Activated CD8-positive, alpha-beta memory T cell treated with anti-CD3 and anti-CD28 coated beads, Interleukin-2, amount 10 ng/mL, durations not matched to agents 7 days and 5 days (primary cell): Measurements from ENCODE around the gene SNX14. TPM values are rescaled to one million over a fixed set of nuclear protein-coding genes. Genes with fewer than 3 reads are reported as not detected.
"Not testable (repeated sequence)": the region's sequence is repeated elsewhere in the genome, so short reads cannot be mapped to it uniquely, and the experiment has no call there.

Experiments used
- ATAC-seq: fragments of 150-1000 bp; cut with Tn5 transposase; one replicate; pipeline ENCODE4 v1.10.0; 2021; ENCODE audit warnings: moderate library complexity
- CTCF ChIA-PET: fragments of 350-600 bp; sonication (Branson Sonifier 250); formaldehyde crosslinking; loops from one replicate; lab custom pipeline; 2021; ENCODE audit warnings: antibody characterized with exemption; lab: Charles Lee
- DNase-seq: peaks from one replicate; pipeline ENCODE4 v3.0.0-alpha.2; 2020
- H3K27ac Mint-ChIP-seq: one replicate; pipeline ENCODE4 v1.8.0; 2021; ENCODE audit warnings: mild to moderate bottlenecking, mixed read lengths
- H3K27me3 Mint-ChIP-seq: one replicate; pipeline ENCODE4 v1.8.0; 2021; ENCODE audit warnings: mixed read lengths
- H3K36me3 Mint-ChIP-seq: one replicate; pipeline ENCODE4 v1.8.0; 2021; ENCODE audit warnings: mild to moderate bottlenecking, mixed read lengths
- H3K4me1 Mint-ChIP-seq: one replicate; pipeline ENCODE4 v1.8.0; 2021; ENCODE audit warnings: mixed read lengths
- H3K4me3 Mint-ChIP-seq: one replicate; pipeline ENCODE4 v1.8.0; 2021; ENCODE audit warnings: mild to moderate bottlenecking, moderate library complexity, mixed read lengths
- H3K9me3 Mint-ChIP-seq: one replicate; pipeline ENCODE4 v1.8.0; 2022; ENCODE audit warnings: low read depth, mixed read lengths
- total RNA-seq, 2 experiments: library from RNA; stranded (reverse); gene quantifications; one replicate each; pipeline ENCODE4 v1.2.3, GENCODE V29; 2021

The SNX14 gene, protein sequence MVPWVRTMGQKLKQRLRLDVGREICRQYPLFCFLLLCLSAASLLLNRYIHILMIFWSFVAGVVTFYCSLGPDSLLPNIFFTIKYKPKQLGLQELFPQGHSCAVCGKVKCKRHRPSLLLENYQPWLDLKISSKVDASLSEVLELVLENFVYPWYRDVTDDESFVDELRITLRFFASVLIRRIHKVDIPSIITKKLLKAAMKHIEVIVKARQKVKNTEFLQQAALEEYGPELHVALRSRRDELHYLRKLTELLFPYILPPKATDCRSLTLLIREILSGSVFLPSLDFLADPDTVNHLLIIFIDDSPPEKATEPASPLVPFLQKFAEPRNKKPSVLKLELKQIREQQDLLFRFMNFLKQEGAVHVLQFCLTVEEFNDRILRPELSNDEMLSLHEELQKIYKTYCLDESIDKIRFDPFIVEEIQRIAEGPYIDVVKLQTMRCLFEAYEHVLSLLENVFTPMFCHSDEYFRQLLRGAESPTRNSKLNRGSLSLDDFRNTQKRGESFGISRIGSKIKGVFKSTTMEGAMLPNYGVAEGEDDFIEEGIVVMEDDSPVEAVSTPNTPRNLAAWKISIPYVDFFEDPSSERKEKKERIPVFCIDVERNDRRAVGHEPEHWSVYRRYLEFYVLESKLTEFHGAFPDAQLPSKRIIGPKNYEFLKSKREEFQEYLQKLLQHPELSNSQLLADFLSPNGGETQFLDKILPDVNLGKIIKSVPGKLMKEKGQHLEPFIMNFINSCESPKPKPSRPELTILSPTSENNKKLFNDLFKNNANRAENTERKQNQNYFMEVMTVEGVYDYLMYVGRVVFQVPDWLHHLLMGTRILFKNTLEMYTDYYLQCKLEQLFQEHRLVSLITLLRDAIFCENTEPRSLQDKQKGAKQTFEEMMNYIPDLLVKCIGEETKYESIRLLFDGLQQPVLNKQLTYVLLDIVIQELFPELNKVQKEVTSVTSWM
- 10 to 100 TPM; 62.8 to 67.3 TPM for total RNA-seq

- ATAC-seq (peak; percentile 82), DNase-seq (peak; percentile 91)
- CTCF ChIA-PET: interaction anchor here (0.8 to 2.8 kb wide), 8 partner anchors 50 to 144 kb away, joined by 3 to 17 read pairs (median 4); partner anchors contain the start of genes NT5E and SYNCRIP
- Mint-ChIP-seq H3K9me3 (no peaks in the 10 kb centered on the region), H3K27ac (peak within 1 kb of the TSS; percentile 99), H3K4me3 (peak within 1 kb of the TSS; percentile 100), H3K36me3 (peaks cover 39% of the 10 kb centered on the region), H3K4me1 (peaks cover 23% of the 10 kb centered on the region), H3K27me3 (no peaks in the 10 kb centered on the region)
Measured at GRCh38 chr6:85593438-85594196, at the start of gene SNX14. SNX14 (minus strand) TSS chr6:85593858; CDS start chr6:85593718, 140 bp downstream.

DNA sequence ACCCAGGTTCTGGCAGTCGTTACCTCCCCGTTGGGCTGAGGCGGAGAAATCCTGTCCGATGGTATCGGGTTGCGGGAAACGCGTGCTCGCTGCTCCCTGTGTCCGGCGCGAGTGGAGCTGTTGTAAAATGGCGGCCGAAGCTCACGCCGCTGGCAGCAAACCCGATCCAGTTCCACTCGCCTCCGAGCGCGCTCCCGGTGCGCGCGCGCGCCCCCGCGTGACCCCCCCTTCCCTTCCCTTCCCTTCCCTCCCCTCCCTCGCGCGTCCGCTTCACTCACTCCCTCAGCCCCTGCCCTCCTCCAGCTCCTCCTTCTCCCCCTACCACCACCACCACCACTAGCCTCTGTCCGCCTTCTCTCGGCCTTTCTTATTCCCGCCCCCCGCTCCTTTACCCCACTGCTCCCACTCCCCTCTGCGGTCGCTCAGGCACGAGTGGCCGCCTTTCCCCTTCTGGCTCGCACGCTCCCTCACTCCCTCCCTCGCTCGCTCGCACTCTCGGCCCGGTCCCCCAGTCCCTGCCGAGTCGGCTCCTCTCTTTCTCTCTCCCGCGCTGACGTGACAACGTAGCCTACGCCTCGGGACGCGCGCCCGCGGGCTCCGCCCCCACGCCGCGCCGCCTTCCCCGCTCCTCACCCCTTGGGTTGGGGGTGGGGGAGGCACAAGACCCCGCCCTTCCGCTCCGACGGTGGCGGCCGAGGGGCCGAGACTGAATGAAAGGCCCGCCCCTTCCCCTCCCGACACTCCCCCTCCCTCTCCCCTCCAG lies 49.3 kb upstream of the SNX14 start, which contains the start of gene SYNCRIP:
TSS of gene SYNCRIP (minus strand) at position 113 of the 763 bp plus-strand sequence. CDS start 1,447 bp downstream, outside the sequence.
- DNase-seq: peak; percentile 99
- CTCF ChIA-PET: interaction anchor here (0.6 to 7.5 kb wide), 6 partner anchors 13 to 446 kb away, joined by 3 to 75 read pairs (median 10); partner anchors contain the start of gene SNX14
- ATAC-seq: peak; percentile 80
- H3K27ac Mint-ChIP-seq: peak within 1 kb of the TSS; percentile 93
- peak within 1 kb of the TSS; percentile 92 for H3K4me3 Mint-ChIP-seq
- H3K9me3 Mint-ChIP-seq: no peaks in the 10 kb centered on the region
- H3K36me3 Mint-ChIP-seq: peaks cover 34% of the 10 kb centered on the region
- H3K27me3 Mint-ChIP-seq: no peaks in the 10 kb centered on the region
- H3K4me1 Mint-ChIP-seq: peaks cover 41% of the 10 kb centered on the region

- peaks cover 42% of the 10 kb centered on the region for H3K36me3 Mint-ChIP-seq
- peak; percentile 76 for DNase-seq
- no peaks in the 10 kb centered on the region for H3K27me3 Mint-ChIP-seq
- H3K27ac Mint-ChIP-seq: peak overlapping the region; percentile 93
- peaks cover 49% of the 10 kb centered on the region for H3K4me1 Mint-ChIP-seq
- peak overlapping the region; percentile 92 for H3K4me3 Mint-ChIP-seq
- CTCF ChIA-PET: interaction anchor here (0.6 to 7.5 kb wide), 6 partner anchors 11 to 48 kb away, joined by 3 to 75 read pairs (median 10); partner anchors contain the start of gene SNX14
- no peaks in the 10 kb centered on the region for H3K9me3 Mint-ChIP-seq
- ATAC-seq: peak; percentile 3
Measured at GRCh38 chr6:85641897-85642773, 48.5 kb upstream of the SNX14 start.

GRCh38 chr6:85641522-85641896 lies 47.9 kb upstream of the SNX14 start:
- H3K27me3 Mint-ChIP-seq: no peaks in the 10 kb centered on the region
- peaks cover 47% of the 10 kb centered on the region for H3K36me3 Mint-ChIP-seq
- ATAC-seq: no peak
- no peaks in the 10 kb centered on the region for H3K9me3 Mint-ChIP-seq
- peak overlapping the region; percentile 93 for H3K27ac Mint-ChIP-seq
- CTCF ChIA-PET: interaction anchor here (0.8 to 7.5 kb wide), 4 partner anchors 10 to 48 kb away, joined by 3 to 75 read pairs (median 17); partner anchors contain the start of gene SNX14
- H3K4me3 Mint-ChIP-seq: peak overlapping the region; percentile 92
- DNase-seq: no peak
- peaks cover 53% of the 10 kb centered on the region for H3K4me1 Mint-ChIP-seq

GRCh38 chr6:85640821-85641220 lies 47.2 kb upstream of the SNX14 start:
- DNase-seq (no peak), ATAC-seq (no peak)
- H3K9me3 Mint-ChIP-seq: no peaks in the 10 kb centered on the region
- peak overlapping the region; percentile 93 for H3K27ac Mint-ChIP-seq
- H3K4me3 Mint-ChIP-seq: peak overlapping the region; percentile 92
- H3K4me1 Mint-ChIP-seq: peaks cover 56% of the 10 kb centered on the region
- no peaks in the 10 kb centered on the region for H3K27me3 Mint-ChIP-seq
- peaks cover 51% of the 10 kb centered on the region for H3K36me3 Mint-ChIP-seq
- CTCF ChIA-PET: interaction anchor here (0.8 to 7.5 kb wide), 3 partner anchors 10 to 36 kb away, joined by 3 to 75 read pairs (median 17); no protein-coding TSS in a partner anchor

DNA sequence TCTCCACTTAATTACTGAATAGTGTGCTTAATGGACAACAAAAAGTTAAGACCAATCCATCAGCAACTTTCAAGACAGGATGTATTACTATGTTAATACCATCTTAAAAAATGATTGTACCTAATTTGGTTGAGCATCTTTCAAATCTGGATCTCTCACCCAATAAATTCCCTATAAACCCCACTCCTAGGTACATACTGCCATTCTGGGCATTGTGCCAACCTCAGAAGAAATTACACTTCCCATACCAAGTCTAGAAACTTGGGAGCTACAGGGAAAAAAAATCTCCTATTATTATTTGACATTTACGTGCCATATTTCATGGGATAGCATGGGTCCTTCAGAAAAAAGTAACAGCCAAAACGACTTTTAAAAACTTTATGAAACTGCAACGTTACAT lies 43.9 kb upstream of the SNX14 start:
- H3K36me3 Mint-ChIP-seq: peaks cover 74% of the 10 kb centered on the region
- peak overlapping the region; percentile 44 for H3K27ac Mint-ChIP-seq
- no peaks in the 10 kb centered on the region for H3K9me3 Mint-ChIP-seq
- H3K4me3 Mint-ChIP-seq: no peak overlapping the region
- no peaks in the 10 kb centered on the region for H3K27me3 Mint-ChIP-seq
- DNase-seq (no peak), ATAC-seq (no peak)
- peaks cover 57% of the 10 kb centered on the region for H3K4me1 Mint-ChIP-seq
- CTCF ChIA-PET: interaction anchor here (7.5 kb wide), 1 partner anchor 39 kb away, joined by 75 read pairs; no protein-coding TSS in a partner anchor

- Mint-ChIP-seq H3K4me3 (no peak overlapping the region), H3K36me3 (peaks cover 71% of the 10 kb centered on the region), H3K27me3 (no peaks in the 10 kb centered on the region), H3K9me3 (no peaks in the 10 kb centered on the region), H3K27ac (no peak overlapping the region), H3K4me1 (peaks cover 46% of the 10 kb centered on the region)
- DNase-seq (no peak), ATAC-seq (no peak)
- CTCF ChIA-PET: no interaction called here
Measured at GRCh38 chr6:85632164-85632942, 38.7 kb upstream of the SNX14 start.

- H3K27ac Mint-ChIP-seq, ATAC-seq, H3K27me3 Mint-ChIP-seq, DNase-seq, H3K4me3 Mint-ChIP-seq, H3K9me3 Mint-ChIP-seq: not testable (repeated sequence)
- Mint-ChIP-seq H3K36me3 (peaks cover 73% of the 10 kb centered on the region), H3K4me1 (peaks cover 40% of the 10 kb centered on the region)
- CTCF ChIA-PET: interaction anchor here (0.6 to 2.1 kb wide), 3 partner anchors 8 to 11 kb away, joined by 3 to 7 read pairs (median 4); no protein-coding TSS in a partner anchor
Measured at GRCh38 chr6:85631117-85631516, 37.5 kb upstream of the SNX14 start.

GRCh38 chr6:85628353-85628752 lies 34.7 kb upstream of the SNX14 start:
- Mint-ChIP-seq H3K27me3 (no peaks in the 10 kb centered on the region), H3K4me3 (no peak overlapping the region), H3K9me3 (no peaks in the 10 kb centered on the region), H3K27ac (no peak overlapping the region), H3K36me3 (peaks cover 74% of the 10 kb centered on the region), H3K4me1 (peaks cover 49% of the 10 kb centered on the region)
- no peak for ATAC-seq
- CTCF ChIA-PET: no interaction called here
- no peak for DNase-seq

- Mint-ChIP-seq H3K27ac (no peak overlapping the region), H3K9me3 (no peaks in the 10 kb centered on the region), H3K36me3 (peaks cover 77% of the 10 kb centered on the region), H3K27me3 (no peaks in the 10 kb centered on the region), H3K4me1 (peaks cover 27% of the 10 kb centered on the region), H3K4me3 (no peak overlapping the region)
- CTCF ChIA-PET: interaction anchor here (1.1 kb wide), 1 partner anchor 9 kb away, joined by 3 read pairs; no protein-coding TSS in a partner anchor
- ATAC-seq (peak; percentile 20), DNase-seq (no peak)
Measured at GRCh38 chr6:85620308-85620707, 26.6 kb upstream of the SNX14 start.
